Measurements from ENCODE around the gene ATP6V0E1.

GRCh38 chr5:173055042-173055721 is 71.6 kb downstream of the ATP6V0E1 start:
- no peak for TF ChIP-seq CTCF (IDR thresholded peaks at IDR 0.05)
- TF ChIP-seq POLR2A (IDR thresholded peaks at IDR 0.05): no peak

Measured in breast epithelium (tissue), 3 donors.